Measurements from ENCODE around the gene CAV1.

- TF ChIP-seq REST (IDR thresholded peaks at IDR 0.05; ENCODE audit: low read depth) (no peak), TAF1 (IDR thresholded peaks at IDR 0.05; ENCODE audit: low read depth) (no peak), EP300 (IDR thresholded peaks at IDR 0.05; ENCODE audit: borderline replicate concordance) (no peak), CREB1 (IDR thresholded peaks at IDR 0.05; ENCODE audit: low read depth) (no peak), ZBTB7A (IDR thresholded peaks at IDR 0.05; ENCODE audit: low read depth) (no peak), MAX (IDR thresholded peaks at IDR 0.05) (no peak), RAD21 (IDR thresholded peaks at IDR 0.05; ENCODE audit: low read depth) (no peak)
Measured at GRCh38 chr7:116490351-116490750, 34.5 kb upstream of the CAV1 start.
